ENCODE measurements around the gene SKP2.
"Not testable (repeated sequence)": the region's sequence is repeated elsewhere in the genome, so short reads cannot be mapped to it uniquely, and the experiment has no call there.

Gene SKP2

GRCh38 chr5:36156121-36156601, 4.2 kb downstream of the SKP2 start:
- no peak for DNase-seq (ENCODE audit: low read depth in 2 of 2, low spot score in 1 of 2)

GRCh38 chr5:36156619-36157018, 4.7 kb downstream of the SKP2 start:
- no peak for DNase-seq (ENCODE audit: low read depth in 2 of 2, low spot score in 1 of 2)

GRCh38 chr5:36158144-36158543, 6.2 kb downstream of the SKP2 start:
- no peak for DNase-seq (ENCODE audit: low read depth in 2 of 2, low spot score in 1 of 2)

GRCh38 chr5:36160617-36161016, 8.7 kb downstream of the SKP2 start:
- DNase-seq (ENCODE audit: low read depth in 2 of 2, low spot score in 1 of 2) = no peak

- DNase-seq (ENCODE audit: low read depth in 2 of 2, low spot score in 1 of 2) = no peak
Measured at GRCh38 chr5:36161361-36161760, 9.4 kb downstream of the SKP2 start.

- no peak for DNase-seq (ENCODE audit: low read depth in 2 of 2, low spot score in 1 of 2)
Measured at GRCh38 chr5:36162810-36163486, 11.0 kb downstream of the SKP2 start.

GRCh38 chr5:36164461-36164860, 12.6 kb downstream of the SKP2 start:
- no peak for DNase-seq (ENCODE audit: low read depth in 2 of 2, low spot score in 1 of 2)

- DNase-seq (ENCODE audit: low read depth in 2 of 2, low spot score in 1 of 2) = no peak
Measured at GRCh38 chr5:36168737-36169136, 16.8 kb downstream of the SKP2 start.

GRCh38 chr5:36170832-36171424, 19.0 kb downstream of the SKP2 start:
- DNase-seq (ENCODE audit: low read depth in 2 of 2, low spot score in 1 of 2) = no peak

- no peak for DNase-seq (ENCODE audit: low read depth in 2 of 2, low spot score in 1 of 2)
Measured at GRCh38 chr5:36172599-36172998, 20.7 kb downstream of the SKP2 start.

- DNase-seq (ENCODE audit: low read depth in 2 of 2, low spot score in 1 of 2) = no peak
Measured at GRCh38 chr5:36173426-36173825, 21.5 kb downstream of the SKP2 start.

GRCh38 chr5:36174119-36174518, 22.2 kb downstream of the SKP2 start:
- no peak for DNase-seq (ENCODE audit: low read depth in 2 of 2, low spot score in 1 of 2)

GRCh38 chr5:36175043-36175442, 23.1 kb downstream of the SKP2 start:
- DNase-seq (ENCODE audit: low read depth in 2 of 2, low spot score in 1 of 2) = no peak

GRCh38 chr5:36177154-36177553, 25.2 kb downstream of the SKP2 start:
- DNase-seq (ENCODE audit: low read depth in 2 of 2, low spot score in 1 of 2) = no peak

GRCh38 chr5:36177715-36178523, 26.0 kb downstream of the SKP2 start:
- no peak for DNase-seq (ENCODE audit: low read depth in 2 of 2, low spot score in 1 of 2)

GRCh38 chr5:36178524-36178890, 26.6 kb downstream of the SKP2 start:
- no peak for DNase-seq (ENCODE audit: low read depth in 2 of 2, low spot score in 1 of 2)

GRCh38 chr5:36179950-36180349, 28.0 kb downstream of the SKP2 start:
- DNase-seq (ENCODE audit: low read depth in 2 of 2, low spot score in 1 of 2) = no peak

GRCh38 chr5:36180556-36181350, 28.8 kb downstream of the SKP2 start:
- no peak for DNase-seq (ENCODE audit: low read depth in 2 of 2, low spot score in 1 of 2)

- no peak for DNase-seq (ENCODE audit: low read depth in 2 of 2, low spot score in 1 of 2)
Measured at GRCh38 chr5:36181774-36182173, 29.9 kb downstream of the SKP2 start.

- not testable (repeated sequence) for DNase-seq (ENCODE audit: low read depth in 2 of 2, low spot score in 1 of 2)
Measured at GRCh38 chr5:36184408-36184807, 32.5 kb downstream of the SKP2 start.

- DNase-seq (ENCODE audit: low read depth in 2 of 2, low spot score in 1 of 2) = no peak
Measured at GRCh38 chr5:36193746-36194145, 41.8 kb downstream of the SKP2 start.

Measured in stimulated activated CD8-positive, alpha-beta memory T cell treated with anti-CD3 and anti-CD28 coated beads, Interleukin-4, amount 100 ng/mL, for 1 hour (primary cell).